Brain microvascular endothelial cell (primary cell): ENCODE data around the gene TIMM44.

Experiments used
- DNase-seq: peaks from one replicate; pipeline ENCODE4 v3.0.0-alpha.2; 2020
- H3K27ac ChIP-seq: fragments of 250-450 bp; sonication (Bioruptor Pico); 2 replicates; pipeline ENCODE4 v1.5.1; 2020; ENCODE audit warnings: mild to moderate bottlenecking, moderate library complexity
- H3K27me3 ChIP-seq: fragments of 250-450 bp; sonication (Bioruptor Pico); replicated peaks from 2 replicates; pipeline ENCODE4 v1.5.1; 2020; ENCODE audit warnings: mild to moderate bottlenecking
- H3K36me3 ChIP-seq: fragments of 250-450 bp; sonication (Bioruptor Pico); replicated peaks from 2 replicates; pipeline ENCODE4 v1.5.1; 2020; ENCODE audit warnings: mild to moderate bottlenecking
- H3K4me3 ChIP-seq: 2 replicates; pipeline ENCODE4 v1.5.1; 2011; ENCODE audit warnings: low read depth, mild to moderate bottlenecking, control low read depth, low read length, moderate library complexity
- CTCF ChIP-seq: IDR thresholded peaks from 2 replicates; pipeline ENCODE4 v1.5.1; 2011; ENCODE audit warnings: low read depth, mild to moderate bottlenecking, moderate library complexity, low read length, control low read depth, inconsistent platforms; ENCODE audit errors: missing control alignments
- in situ Hi-C: cut with HindIII; loops from 2 replicates; pipeline ENCODE4 v1.10.0; 2017; ENCODE audit warnings: low sequenced_read_pairs, low pct_ligation_motif_present

The TIMM44 gene

DNA sequence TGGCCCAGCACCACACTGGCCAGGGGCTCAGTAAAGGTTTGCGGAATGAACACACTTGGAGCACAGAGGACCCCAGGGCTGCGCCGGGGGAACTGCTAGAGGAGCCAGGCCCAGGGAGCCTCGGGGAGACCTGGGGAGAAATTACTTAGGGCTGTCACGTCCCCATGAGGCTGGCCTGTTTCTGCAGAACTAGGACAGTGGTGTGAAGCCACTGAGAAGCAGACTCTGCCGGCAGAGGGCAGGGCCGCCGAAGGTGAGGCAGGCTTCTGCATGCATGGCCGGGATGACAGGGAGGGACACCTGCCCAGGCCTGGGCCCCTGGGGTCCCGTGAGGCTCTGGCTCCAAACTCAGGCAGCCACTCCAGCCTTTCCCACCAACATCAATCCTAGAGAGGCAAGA is 35.5 kb upstream of the TIMM44 start:
- DNase-seq: no peak
- in situ Hi-C loops: no loop called here
- no peak overlapping the region for H3K4me3 ChIP-seq
- H3K36me3 ChIP-seq: peaks cover 36% of the 10 kb centered on the region
- no peak for TF ChIP-seq CTCF
- H3K27ac ChIP-seq: no peak overlapping the region
- H3K27me3 ChIP-seq: no peaks in the 10 kb centered on the region

DNA sequence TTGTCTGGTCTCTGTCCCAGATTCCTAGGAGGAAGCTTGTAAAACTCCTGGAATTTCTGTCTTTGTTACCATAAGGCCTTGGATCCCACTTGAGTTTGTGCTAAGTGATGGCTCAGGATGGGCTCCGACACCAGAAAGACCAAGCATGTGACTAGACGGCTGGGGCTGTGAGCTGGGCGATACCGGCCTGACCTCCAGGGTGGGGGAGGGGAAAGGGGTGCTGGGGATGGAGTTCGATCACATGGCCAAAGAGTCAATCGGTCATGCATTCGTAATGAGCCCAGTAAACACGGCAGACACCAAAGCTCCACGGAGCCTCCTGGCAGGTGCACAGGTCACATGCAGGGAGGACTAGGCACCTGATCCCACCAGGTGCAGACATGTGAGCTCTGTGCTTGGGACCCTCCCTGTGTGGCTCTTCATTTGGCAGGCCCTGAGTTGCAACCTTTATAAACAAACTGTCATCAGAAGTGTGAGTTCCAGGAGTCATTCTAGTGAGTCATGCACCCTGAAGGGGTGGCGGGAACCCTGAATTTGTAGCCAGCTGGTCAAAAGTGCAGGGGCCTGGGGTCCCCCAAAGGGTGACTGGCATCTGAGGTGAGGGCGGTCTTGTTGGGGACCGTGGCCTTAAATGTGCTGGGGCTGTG is 34.8 kb upstream of the TIMM44 start:
- no peak for TF ChIP-seq CTCF
- no peak for DNase-seq
- no peak overlapping the region for H3K27ac ChIP-seq
- no peak overlapping the region for H3K4me3 ChIP-seq
- in situ Hi-C loops: no loop called here
- no peaks in the 10 kb centered on the region for H3K27me3 ChIP-seq
- peaks cover 39% of the 10 kb centered on the region for H3K36me3 ChIP-seq

DNA sequence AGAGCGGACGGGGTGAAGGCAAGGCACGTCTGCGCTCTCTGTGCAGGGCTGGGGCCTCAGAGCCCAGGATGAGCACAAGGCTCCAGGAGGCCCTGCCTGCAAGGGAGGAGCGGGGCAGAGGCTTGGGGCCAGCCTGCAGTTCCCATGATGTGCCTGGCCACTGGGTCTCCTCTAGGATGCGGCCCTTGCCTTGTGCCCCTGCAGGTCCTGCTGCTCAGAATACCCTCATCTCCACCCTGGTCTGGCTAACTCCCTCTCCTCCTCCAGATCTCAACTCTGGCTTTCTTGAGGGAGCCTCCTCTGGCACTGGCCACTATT is 34.2 kb upstream of the TIMM44 start:
- in situ Hi-C loops: no loop called here
- Histone ChIP-seq H3K36me3 (peaks cover 35% of the 10 kb centered on the region), H3K27me3 (no peaks in the 10 kb centered on the region), H3K4me3 (no peak overlapping the region), H3K27ac (no peak overlapping the region)
- TF ChIP-seq CTCF: no peak
- DNase-seq: no peak

DNA sequence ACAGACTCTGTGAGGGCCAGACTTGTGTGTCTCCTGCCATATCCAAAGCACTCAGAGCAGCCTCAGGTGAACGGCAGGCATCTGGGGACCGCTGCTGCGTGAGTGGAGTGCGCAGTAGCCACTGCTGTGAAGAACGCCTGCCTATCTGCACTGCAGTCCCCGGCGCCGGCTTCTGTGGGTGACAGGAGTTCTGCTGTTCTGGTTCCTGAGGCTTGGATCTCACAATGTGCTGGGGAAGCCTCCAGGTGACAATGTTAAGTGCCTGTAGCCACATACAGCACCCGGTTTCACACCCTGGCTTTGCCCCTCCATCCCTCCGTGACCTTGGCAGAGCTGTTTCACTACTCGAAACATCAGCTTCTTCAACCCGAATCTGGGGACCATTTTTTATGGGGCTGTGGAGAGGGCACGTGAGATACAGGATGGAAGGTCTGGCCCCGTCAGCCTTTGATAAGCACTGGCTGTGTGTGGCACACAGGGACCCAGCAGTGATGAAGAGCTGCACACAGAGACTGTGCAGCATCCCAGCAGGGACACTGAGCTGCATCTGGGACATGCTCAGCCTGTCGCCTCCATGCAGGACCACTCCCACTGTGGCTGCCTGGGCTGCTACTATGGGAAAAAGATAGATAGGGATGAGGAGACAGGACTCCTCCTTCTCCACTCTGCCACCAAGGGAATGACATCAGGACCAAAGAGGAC is 33.7 kb upstream of the TIMM44 start:
- H3K27ac ChIP-seq: no peak overlapping the region
- peaks cover 31% of the 10 kb centered on the region for H3K36me3 ChIP-seq
- in situ Hi-C loops: no loop called here
- H3K27me3 ChIP-seq: no peaks in the 10 kb centered on the region
- no peak overlapping the region for H3K4me3 ChIP-seq
- DNase-seq: no peak
- TF ChIP-seq CTCF: no peak

- in situ Hi-C loops: no loop called here
These were observed 33.0 kb upstream of the TIMM44 start for GRCh38 chr19:7976461-7976860.

More at GRCh38 chr19:7976461-7976860, 33.0 kb upstream of the TIMM44 start:
- TF ChIP-seq CTCF: no peak
- Histone ChIP-seq H3K27me3 (no peaks in the 10 kb centered on the region), H3K36me3 (peaks cover 25% of the 10 kb centered on the region), H3K4me3 (no peak overlapping the region), H3K27ac (no peak overlapping the region)
- DNase-seq: no peak
